Endothelial cell of umbilical vein (primary cell): ENCODE measurements around the gene TPK1. TPM values are rescaled to one million over a fixed set of nuclear protein-coding genes. Genes with fewer than 3 reads are reported as not detected.

Source experiments
- BruUV-seq: library from RNA; stranded (reverse); fragments of 400-500 nt; replicated peaks from 2 replicates; lab custom pipeline; 2021; lab: Mats Ljungman, UMichigan
- CTCF ChIA-PET: fragments of 300-600, 350-600 bp; sonication (Branson Sonifier 250); formaldehyde crosslinking; loops from one replicate; lab custom pipeline; 2021; ENCODE audit warnings: antibody characterized with exemption, inconsistent platforms; lab: Charles Lee
- POLR2A ChIA-PET: fragments of 300-600, 350-600 bp; sonication (Branson Sonifier 250); formaldehyde crosslinking; loops from one replicate; lab custom pipeline; 2021; ENCODE audit warnings: antibody characterized with exemption, inconsistent platforms; lab: Charles Lee
- DNase-seq: peaks from one replicate; pipeline ENCODE4 v3.0.0-alpha.2; 2011; ENCODE audit warnings: low read depth, low spot score
- FAIRE-seq: peaks from 2 replicates; lab custom pipeline; 2011; peaks lifted over from hg19 to GRCh38; lab: Jason Lieb, UNC
- H2AFZ ChIP-seq: 2 replicates; pipeline ENCODE4 v1.6.0; 2012; ENCODE audit warnings: low read depth, low read length, control low read depth, inconsistent platforms
- H3K27ac ChIP-seq: 2 replicates; pipeline ENCODE4 v1.5.1; 2011; ENCODE audit warnings: low read depth, mild to moderate bottlenecking, control low read depth, low read length, moderate library complexity; ENCODE audit not compliant: insufficient read depth
- H3K27me3 ChIP-seq, 2 experiments: 2 replicates each; pipeline versions ENCODE4 v1.6.0 to v1.6.1; 2011; ENCODE audit warnings: low read length in 2 of 2, mixed read lengths in 1 of 2; ENCODE audit not compliant: control insufficient read depth in 2 of 2, insufficient read depth in 2 of 2
- H3K36me3 ChIP-seq, 2 experiments: 2 replicates in 1 of 2; 3 replicates in 1 of 2; pipeline ENCODE4 v1.5.1; 2011; ENCODE audit warnings: low read length in 2 of 2, mild to moderate bottlenecking in 1 of 2, moderate library complexity in 1 of 2; ENCODE audit not compliant: control insufficient read depth in 2 of 2, insufficient read depth in 2 of 2; ENCODE audit errors: extremely low read depth in 1 of 2
- H3K4me1 ChIP-seq: 3 replicates; pipeline ENCODE4 v1.5.1; 2011; ENCODE audit warnings: mild to moderate bottlenecking, low read length; ENCODE audit not compliant: control insufficient read depth, insufficient read depth; ENCODE audit errors: extremely low read depth
- H3K4me2 ChIP-seq: 2 replicates; pipeline ENCODE4 v1.6.1; 2011; ENCODE audit warnings: low read length, control low read depth, mixed read lengths; ENCODE audit not compliant: insufficient read depth
- H3K4me3 ChIP-seq, 3 experiments: fragments of 200-600 bp in 1 of 3; sonication (generic), shearing (Covaris generic) in 1 of 3; replicated peaks in 1 of 3; 2 replicates each; pipeline ENCODE4 v1.5.1; 2011 to 2016; ENCODE audit warnings: control low read depth in 3 of 3, low read length in 3 of 3, mild to moderate bottlenecking in 2 of 3, inconsistent platforms in 1 of 3, low read depth in 1 of 3, moderate library complexity in 1 of 3; ENCODE audit not compliant: insufficient read depth in 1 of 3
- H3K79me2 ChIP-seq: 2 replicates; pipeline ENCODE4 v1.6.0; 2012; ENCODE audit warnings: low read length, inconsistent platforms; ENCODE audit not compliant: control insufficient read depth, insufficient read depth
- H3K9ac ChIP-seq: replicated peaks from 2 replicates; pipeline ENCODE3; 2011; ENCODE audit warnings: low read length, control low read depth; ENCODE audit not compliant: insufficient read depth; ENCODE audit errors: extremely low read depth
- H3K9me1 ChIP-seq: replicated peaks from 3 replicates; pipeline ENCODE4 v1.6.0; 2011; ENCODE audit warnings: mild to moderate bottlenecking, low read length; ENCODE audit not compliant: control insufficient read depth, insufficient read depth; ENCODE audit errors: extremely low read depth
- H3K9me3 ChIP-seq: replicated peaks from 2 replicates; pipeline ENCODE4 v1.5.1; 2012; ENCODE audit warnings: low read length, inconsistent platforms; ENCODE audit not compliant: control insufficient read depth, insufficient read depth
- H4K20me1 ChIP-seq: replicated peaks from 2 replicates; pipeline ENCODE3; 2011; ENCODE audit warnings: mild to moderate bottlenecking, low read length; ENCODE audit not compliant: control insufficient read depth, insufficient read depth; ENCODE audit errors: extremely low read depth
- CTCF ChIP-seq, 2 donors: IDR thresholded peaks; 1 replicate in 1 of 2; 2 replicates in 1 of 2; pipeline ENCODE4 v1.5.1; 2011; ENCODE audit warnings: low read length in 2 of 2, mild to moderate bottlenecking in 2 of 2, moderate library complexity in 2 of 2, control low read depth in 1 of 2, inconsistent platforms in 1 of 2, low read depth in 1 of 2; ENCODE audit not compliant: insufficient read depth in 1 of 2; ENCODE audit errors: extremely low read depth in 1 of 2
- EZH2 ChIP-seq: IDR thresholded peaks from 2 replicates; pipeline ENCODE4 v1.6.1; 2012; ENCODE audit warnings: borderline replicate concordance, low read depth, mild to moderate bottlenecking, moderate library complexity, low read length, inconsistent platforms; ENCODE audit not compliant: severe bottlenecking
- FOS ChIP-seq: IDR thresholded peaks from 2 replicates; pipeline ENCODE4 v1.6.1; 2011; ENCODE audit warnings: mild to moderate bottlenecking, low read length, moderate library complexity, borderline replicate concordance; ENCODE audit not compliant: insufficient read depth
- GATA2 ChIP-seq: IDR thresholded peaks from 2 replicates; pipeline ENCODE4 v1.7.0; 2011; ENCODE audit warnings: low read depth, mild to moderate bottlenecking, moderate library complexity, mixed read lengths, low read length; ENCODE audit not compliant: insufficient read length, insufficient read depth
- JUN ChIP-seq: IDR thresholded peaks from 2 replicates; pipeline ENCODE4 v1.6.1; 2011; ENCODE audit warnings: borderline replicate concordance, low read depth; ENCODE audit not compliant: insufficient read length, insufficient read depth
- MYC ChIP-seq: IDR thresholded peaks from one replicate; pipeline ENCODE4 v1.6.1; 2011; ENCODE audit warnings: mild to moderate bottlenecking, low read depth, low read length
- POLR2A ChIP-seq: IDR thresholded peaks from 2 replicates; pipeline ENCODE4 v1.6.1; 2012; ENCODE audit warnings: low read depth, mild to moderate bottlenecking, control low read depth, low read length
- POLR2AphosphoS5 ChIP-seq: IDR thresholded peaks from 2 replicates; pipeline ENCODE4 v1.6.1; 2012; ENCODE audit warnings: low read depth, mild to moderate bottlenecking, control low read depth, low read length, moderate library complexity; ENCODE audit not compliant: insufficient read depth
- dilution Hi-C: fragments of 300-500 bp; cut with MboI; formaldehyde crosslinking; loops from one replicate; pipeline ENCODE4 v1.15.0; 2019; ENCODE audit warnings: low sequenced_read_pairs; ENCODE audit not compliant: extremely low pct_ligation_motif_present
- intact Hi-C: fragments of 100-400 bp; cut with micrococcal nuclease; formaldehyde crosslinking; loops from one replicate; pipeline ENCODE4 v1.10.0; 2022
- polyA plus RNA-seq, 4 experiments: library from polyadenylated mRNA; depleted of rRNA in 3 of 4; stranded (reverse) in 3 of 4; unstranded in 1 of 4; fragments of >200 nt; gene quantifications; 2 replicates each; pipeline versions ENCODE4 v1.2.1 to v1.2.3, GENCODE V29; 2011 to 2012; ENCODE audit warnings: missing spikeins in 1 of 4
- total RNA-seq: library from RNA; stranded (reverse); gene quantifications from 2 replicates; pipeline ENCODE4 v1.2.3, GENCODE V29; 2021
- TF ChIP-seq, protein P1 (sequence below): IDR thresholded peaks from 2 replicates; pipeline ENCODE4 v1.6.1; 2011; ENCODE audit not compliant: insufficient read depth, insufficient read length

Gene TPK1
- total and polyA plus RNA-seq, 2 donors (not counting 3 experiments of a cell fraction or from before 2014, with no cell fraction given), result 7.5 to 9.3 TPM

GRCh38 chr7:144408121-144408520, 427.7 kb downstream of the TPK1 start:
- Histone ChIP-seq H3K79me2 (no peaks in the 10 kb centered on the region), H2AFZ (no peak overlapping the region), H3K9me1 (no peaks in the 10 kb centered on the region), H3K36me3 (no peaks in the 10 kb centered on the region), H3K27ac (no peak overlapping the region), H3K4me2 (no peak overlapping the region), H4K20me1 (no peaks in the 10 kb centered on the region), H3K4me1 (no peaks in the 10 kb centered on the region), H3K27me3 (no peaks in the 10 kb centered on the region), H3K9ac (no peak overlapping the region), H3K4me3 (no peak overlapping the region), H3K9me3 (no peaks in the 10 kb centered on the region)
- TF ChIP-seq, protein P1, sequence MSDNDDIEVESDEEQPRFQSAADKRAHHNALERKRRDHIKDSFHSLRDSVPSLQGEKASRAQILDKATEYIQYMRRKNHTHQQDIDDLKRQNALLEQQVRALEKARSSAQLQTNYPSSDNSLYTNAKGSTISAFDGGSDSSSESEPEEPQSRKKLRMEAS, result no peak
- TF ChIP-seq CTCF (IDR thresholded peaks at IDR 0.05; ENCODE audit: extremely low read depth in 1 of 2, insufficient read depth in 1 of 2, low read depth in 1 of 2, low read length in 2 of 2) (no peak), POLR2A (no peak), GATA2 (no peak), POLR2AphosphoS5 (no peak), MYC (no peak), EZH2 (no peak), JUN (no peak), FOS (no peak)
- DNase-seq, result no peak
- ChIA-PET POLR2A (no interaction called here), CTCF (no interaction called here)
- no TSS peak for BruUV-seq
- intact Hi-C loops, result no loop called here
- dilution Hi-C loops, result no loop called here
- FAIRE-seq, result no peak
